ENCODE data around the gene COL5A1.

COL5A1 gene

DNA sequence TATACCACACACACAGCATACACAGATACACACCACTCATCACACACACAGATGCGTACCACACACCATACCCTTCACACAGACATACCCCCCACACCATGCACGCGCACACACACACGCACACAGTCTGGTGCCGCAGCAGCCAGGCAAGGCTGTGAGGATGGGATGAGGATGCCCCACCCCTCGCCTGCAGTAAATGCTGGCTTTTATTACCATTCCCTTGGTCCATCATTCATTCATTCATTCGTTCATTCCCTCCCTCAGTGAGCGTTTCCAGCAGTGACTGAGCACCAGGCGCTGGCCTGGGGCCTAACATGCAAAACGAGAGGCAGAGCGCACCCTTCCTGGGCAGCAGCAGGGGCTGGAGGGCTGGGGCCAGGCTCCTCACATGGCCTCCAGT, 187.3 kb downstream of the COL5A1 start:
- TF ChIP-seq CTCF (IDR thresholded peaks at IDR 0.05): no peak
- H3K79me2 ChIP-seq: no peaks in the 10 kb centered on the region
- no peak overlapping the region for H3K9ac ChIP-seq
- no peaks in the 10 kb centered on the region for H3K27me3 ChIP-seq (ENCODE audit: control insufficient read depth, insufficient read depth, low read length)
- H3K4me3 ChIP-seq (ENCODE audit: low read depth, low read length): no peak overlapping the region
- H3K4me1 ChIP-seq: no peaks in the 10 kb centered on the region
- no peaks in the 10 kb centered on the region for H3K36me3 ChIP-seq (ENCODE audit: control insufficient read depth, insufficient read depth, low read length)
- no peak overlapping the region for H3K27ac ChIP-seq
- no peak overlapping the region for H2AFZ ChIP-seq
- H3K4me2 ChIP-seq (ENCODE audit: low read length): no peak overlapping the region
- H3K9me3 ChIP-seq (ENCODE audit: control insufficient read depth, low read length): no peaks in the 10 kb centered on the region

GRCh38 chr9:134829356-134829937, 187.8 kb downstream of the COL5A1 start:
- Histone ChIP-seq H2AFZ (no peak overlapping the region), H3K79me2 (no peaks in the 10 kb centered on the region), H3K4me2 (ENCODE audit: low read length) (no peak overlapping the region), H3K27me3 (ENCODE audit: control insufficient read depth, insufficient read depth, low read length) (no peaks in the 10 kb centered on the region), H3K4me3 (ENCODE audit: low read depth, low read length) (no peak overlapping the region), H3K4me1 (no peaks in the 10 kb centered on the region), H3K9ac (no peak overlapping the region), H3K36me3 (ENCODE audit: control insufficient read depth, insufficient read depth, low read length) (no peaks in the 10 kb centered on the region), H3K27ac (no peak overlapping the region), H3K9me3 (ENCODE audit: control insufficient read depth, low read length) (no peaks in the 10 kb centered on the region)
- TF ChIP-seq CTCF (IDR thresholded peaks at IDR 0.05): no peak

GRCh38 chr9:134830126-134830525, 188.5 kb downstream of the COL5A1 start:
- Histone ChIP-seq H3K79me2 (no peaks in the 10 kb centered on the region), H2AFZ (no peak overlapping the region), H3K4me2 (ENCODE audit: low read length) (no peak overlapping the region), H3K9me3 (ENCODE audit: control insufficient read depth, low read length) (no peaks in the 10 kb centered on the region), H3K9ac (no peak overlapping the region), H3K27me3 (ENCODE audit: control insufficient read depth, insufficient read depth, low read length) (no peaks in the 10 kb centered on the region), H3K4me1 (no peaks in the 10 kb centered on the region), H3K4me3 (ENCODE audit: low read depth, low read length) (no peak overlapping the region), H3K36me3 (ENCODE audit: control insufficient read depth, insufficient read depth, low read length) (no peaks in the 10 kb centered on the region), H3K27ac (no peak overlapping the region)
- TF ChIP-seq CTCF (IDR thresholded peaks at IDR 0.05): no peak

- H3K4me3 ChIP-seq (ENCODE audit: low read depth, low read length): no peak overlapping the region
- no peak overlapping the region for H3K27ac ChIP-seq
- H2AFZ ChIP-seq: no peak overlapping the region
- no peaks in the 10 kb centered on the region for H3K27me3 ChIP-seq (ENCODE audit: control insufficient read depth, insufficient read depth, low read length)
- TF ChIP-seq CTCF (IDR thresholded peaks at IDR 0.05): no peak
- no peak overlapping the region for H3K9ac ChIP-seq
- no peaks in the 10 kb centered on the region for H3K9me3 ChIP-seq (ENCODE audit: control insufficient read depth, low read length)
- H3K4me2 ChIP-seq (ENCODE audit: low read length): no peak overlapping the region
- H3K4me1 ChIP-seq: no peaks in the 10 kb centered on the region
- H3K79me2 ChIP-seq: no peaks in the 10 kb centered on the region
- no peaks in the 10 kb centered on the region for H3K36me3 ChIP-seq (ENCODE audit: control insufficient read depth, insufficient read depth, low read length)
These were observed 189.5 kb downstream of the COL5A1 start for GRCh38 chr9:134830926-134831720.

DNA sequence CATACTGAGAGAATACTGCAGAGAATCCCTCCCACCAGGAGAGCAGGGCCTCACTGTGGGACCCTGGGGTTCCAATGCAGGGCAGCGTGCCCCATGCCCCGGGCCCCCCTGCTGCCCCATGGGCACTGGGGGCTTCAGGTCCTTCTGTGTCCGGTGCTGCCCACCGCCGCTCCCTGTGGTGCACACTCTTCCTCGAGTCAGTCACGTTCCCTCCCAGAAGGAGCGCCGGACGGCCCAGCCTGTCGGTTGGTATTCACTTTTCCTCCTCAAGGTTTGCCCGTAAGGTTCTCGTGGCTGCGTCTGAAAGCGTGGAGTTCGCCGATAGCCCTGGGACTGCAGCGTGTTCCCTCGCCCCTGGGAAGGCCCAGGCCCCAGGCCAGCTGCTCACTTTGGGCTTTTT, 190.9 kb downstream of the COL5A1 start:
- Histone ChIP-seq H3K4me3 (ENCODE audit: low read depth, low read length) (no peak overlapping the region), H3K9ac (no peak overlapping the region), H3K4me1 (no peaks in the 10 kb centered on the region), H3K36me3 (ENCODE audit: control insufficient read depth, insufficient read depth, low read length) (no peaks in the 10 kb centered on the region), H3K79me2 (no peaks in the 10 kb centered on the region), H2AFZ (no peak overlapping the region), H3K9me3 (ENCODE audit: control insufficient read depth, low read length) (no peaks in the 10 kb centered on the region), H3K27me3 (ENCODE audit: control insufficient read depth, insufficient read depth, low read length) (no peaks in the 10 kb centered on the region), H3K4me2 (ENCODE audit: low read length) (no peak overlapping the region), H3K27ac (no peak overlapping the region)
- TF ChIP-seq CTCF (IDR thresholded peaks at IDR 0.05): no peak
